Testis (tissue), 3 donors: ENCODE measurements around the gene STRN4. TPM values are rescaled to one million over a fixed set of nuclear protein-coding genes. Genes with fewer than 3 reads are reported as not detected.

Experiments
- DNase-seq: peaks from one replicate; pipeline ENCODE4 v3.0.0-alpha.2; 2019
- H3K27ac ChIP-seq, 2 donors: fragments of 200-600 bp; sonication (generic); one replicate each; pipeline ENCODE4 v1.5.1; 2019
- H3K27me3 ChIP-seq: fragments of 200-600 bp; sonication (generic); one replicate; pipeline ENCODE4 v1.5.1; 2019
- H3K36me3 ChIP-seq: fragments of 200-600 bp; sonication (generic); one replicate; pipeline ENCODE4 v1.5.1; 2017; ENCODE audit warnings: low read depth; ENCODE audit errors: missing control alignments
- H3K4me1 ChIP-seq: fragments of 200-600 bp; sonication (generic); one replicate; pipeline ENCODE4 v1.5.1; 2019
- H3K4me3 ChIP-seq, 2 donors: fragments of 200-600 bp; sonication (generic); one replicate each; pipeline ENCODE4 v1.5.1; 2017 to 2019
- H3K9me3 ChIP-seq: fragments of 200-600 bp; sonication (generic); one replicate; pipeline ENCODE4 v1.5.1; 2017
- POLR2A ChIP-seq: fragments of 450-650 bp; IDR thresholded peaks from one replicate; pipeline ENCODE4 v1.6.1; 2017; ENCODE audit warnings: antibody characterized with exemption, mild to moderate bottlenecking, moderate library complexity
- WGBS, 2 donors: methylation state at CpG; one replicate each; pipeline ENCODE4 v1.1.5; 2018; 5-methylcytosine and 5-hydroxymethylcytosine counted together
- intact Hi-C: fragments of 100-400 bp; cut with DNase I; formaldehyde crosslinking; loops from one replicate; pipeline ENCODE4 v1.15.1; 2023; ENCODE audit warnings: low total_unique reads
- polyA plus RNA-seq: library from polyadenylated mRNA; stranded (reverse); fragments of 350-450 nt; fragmentation: Illumina TruSeq; extraction: RNeasy Lipid Tissue Mini Kit (QIAGEN cat#74804); gene quantifications from one replicate; pipeline ENCODE4 v1.2.3, GENCODE V29; 2014; ENCODE audit warnings: low read depth, low replicate concordance; ENCODE audit not compliant: insufficient read depth
- total RNA-seq, 2 donors: library from RNA; depleted of rRNA; stranded (reverse); fragments of >200 nt; gene quantifications; one replicate each; pipeline ENCODE4 v1.2.3, GENCODE V29; 2016
- TF ChIP-seq, protein P1 (sequence below), 3 experiments: fragments of 450-650 bp in 2 of 3; fragments of 200-600 bp in 1 of 3; sonication (generic) in 1 of 3; IDR thresholded peaks; one replicate each; pipeline ENCODE4 v1.5.1; 2016 to 2019; ENCODE audit warnings: antibody characterized with exemption in 3 of 3, mild to moderate bottlenecking in 2 of 3, moderate library complexity in 1 of 3

Gene STRN4
- total and polyA plus RNA-seq, 3 donors from 2014 or later, result 213 to 308 (median 229) TPM

GRCh38 chr19:46755853-46756543, 9.7 kb upstream of the STRN4 start:
- DNase-seq, result no peak
- 73 to 77% methylated on average over 48 to 60 of the region's 86 CpGs for WGBS, 2 donors
- TF ChIP-seq, protein P1, sequence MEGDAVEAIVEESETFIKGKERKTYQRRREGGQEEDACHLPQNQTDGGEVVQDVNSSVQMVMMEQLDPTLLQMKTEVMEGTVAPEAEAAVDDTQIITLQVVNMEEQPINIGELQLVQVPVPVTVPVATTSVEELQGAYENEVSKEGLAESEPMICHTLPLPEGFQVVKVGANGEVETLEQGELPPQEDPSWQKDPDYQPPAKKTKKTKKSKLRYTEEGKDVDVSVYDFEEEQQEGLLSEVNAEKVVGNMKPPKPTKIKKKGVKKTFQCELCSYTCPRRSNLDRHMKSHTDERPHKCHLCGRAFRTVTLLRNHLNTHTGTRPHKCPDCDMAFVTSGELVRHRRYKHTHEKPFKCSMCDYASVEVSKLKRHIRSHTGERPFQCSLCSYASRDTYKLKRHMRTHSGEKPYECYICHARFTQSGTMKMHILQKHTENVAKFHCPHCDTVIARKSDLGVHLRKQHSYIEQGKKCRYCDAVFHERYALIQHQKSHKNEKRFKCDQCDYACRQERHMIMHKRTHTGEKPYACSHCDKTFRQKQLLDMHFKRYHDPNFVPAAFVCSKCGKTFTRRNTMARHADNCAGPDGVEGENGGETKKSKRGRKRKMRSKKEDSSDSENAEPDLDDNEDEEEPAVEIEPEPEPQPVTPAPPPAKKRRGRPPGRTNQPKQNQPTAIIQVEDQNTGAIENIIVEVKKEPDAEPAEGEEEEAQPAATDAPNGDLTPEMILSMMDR (IDR thresholded peaks at IDR 0.05), result no peak
- TF ChIP-seq POLR2A, result no peak
- Histone ChIP-seq H3K4me3 (peak overlapping the region; percentile 12 to 30), H3K36me3 (no peaks in the 10 kb centered on the region), H3K4me1 (peaks cover 3% of the 10 kb centered on the region), H3K27me3 (no peaks in the 10 kb centered on the region), H3K9me3 (no peaks in the 10 kb centered on the region), H3K27ac (no peak overlapping the region)
- intact Hi-C loops, result loop anchor here (5.0 to 10.0 kb wide), 2 partner anchors 86 to 239 kb away; no protein-coding TSS in a partner anchor

GRCh38 chr19:46755077-46755852, 9.0 kb upstream of the STRN4 start:
- intact Hi-C loops, result loop anchor here (5.0 to 10.0 kb wide), 2 partner anchors 87 to 240 kb away; no protein-coding TSS in a partner anchor
- Histone ChIP-seq H3K36me3 (no peaks in the 10 kb centered on the region), H3K9me3 (no peaks in the 10 kb centered on the region), H3K4me1 (peaks cover 3% of the 10 kb centered on the region), H3K27ac (no peak overlapping the region), H3K27me3 (no peaks in the 10 kb centered on the region), H3K4me3 (peak overlapping the region; percentile 12 to 30)
- 54 to 76% methylated on average over 33 to 36 of the region's 39 CpGs for WGBS, 2 donors
- no peak for DNase-seq
- TF ChIP-seq, protein P1 (IDR thresholded peaks at IDR 0.05), result no peak
- TF ChIP-seq POLR2A, result no peak

GRCh38 chr19:46753420-46754155, 7.3 kb upstream of the STRN4 start:
- intact Hi-C loops, result loop anchor here (10.0 kb wide), 1 partner anchor 241 kb away; no protein-coding TSS in a partner anchor
- Histone ChIP-seq H3K4me3 (no peak overlapping the region), H3K9me3 (no peaks in the 10 kb centered on the region), H3K4me1 (peaks cover 3% of the 10 kb centered on the region), H3K27me3 (no peaks in the 10 kb centered on the region), H3K36me3 (no peaks in the 10 kb centered on the region), H3K27ac (no peak overlapping the region)
- WGBS, 2 donors, result 36% methylated on average over 4 of the region's 4 CpGs
- TF ChIP-seq, protein P1 (IDR thresholded peaks at IDR 0.05), result peak; percentile 15 to 43 (median 40)
- TF ChIP-seq POLR2A, result no peak
- DNase-seq, result peak; percentile 68

DNA sequence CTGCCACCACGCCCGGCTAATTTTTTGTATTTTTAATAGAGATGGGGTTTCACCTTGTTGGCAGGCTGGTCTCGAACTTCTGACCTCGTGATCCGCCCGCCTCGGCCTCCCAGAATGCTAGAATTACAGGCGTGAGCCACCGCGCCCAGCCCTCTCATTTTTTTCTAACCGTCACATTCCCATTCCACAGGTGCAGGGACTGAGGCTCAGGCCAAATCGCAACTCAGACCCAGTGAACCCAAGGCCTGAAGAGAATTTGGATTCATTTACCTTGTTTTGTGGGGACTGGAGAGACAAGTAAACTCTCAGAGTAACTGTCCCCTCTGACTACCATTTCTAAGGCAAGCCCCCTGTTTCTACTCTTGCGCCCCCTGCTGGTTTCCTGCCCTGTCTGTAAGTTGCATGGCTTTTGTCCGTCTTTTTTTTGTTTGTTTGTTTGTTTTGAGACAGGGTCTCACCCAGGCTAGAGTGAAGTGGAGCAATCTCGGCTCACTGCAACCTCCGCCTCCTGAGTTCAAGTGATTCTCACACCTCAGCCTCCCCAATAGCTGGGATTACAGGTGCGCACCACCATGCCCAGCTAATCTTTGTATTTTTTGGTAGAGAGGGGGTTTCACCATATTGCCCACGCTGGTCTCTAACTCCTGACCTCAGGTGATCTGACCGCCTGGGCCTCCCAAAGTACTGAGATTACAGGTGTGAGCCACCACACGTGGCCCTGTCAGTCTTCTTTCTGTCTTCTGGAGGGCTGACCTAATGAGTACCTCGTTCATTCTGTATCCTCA, 2.3 kb upstream of the STRN4 start:
- Histone ChIP-seq H3K4me1 (peaks cover 21% of the 10 kb centered on the region), H3K4me3 (no peak overlapping the region), H3K27ac (no peak overlapping the region), H3K9me3 (no peaks in the 10 kb centered on the region), H3K27me3 (no peaks in the 10 kb centered on the region), H3K36me3 (no peaks in the 10 kb centered on the region)
- DNase-seq, result peak; percentile 88
- 87 to 89% methylated on average over 21 of the region's 21 CpGs for WGBS, 2 donors
- intact Hi-C loops, result no loop called here
- TF ChIP-seq POLR2A, result no peak
- TF ChIP-seq, protein P1 (IDR thresholded peaks at IDR 0.05), result peak; percentile 36 to 76 (median 61)
